NCI-H128 (cell line): ENCODE results near the gene ZMIZ1.

ENCODE experiments used
- DNase-seq: peaks from one replicate; lab custom pipeline; 2025; ENCODE audit not compliant: unreplicated experiment; lab: John Stamatoyannopoulos, UW

The ZMIZ1 gene

DNA sequence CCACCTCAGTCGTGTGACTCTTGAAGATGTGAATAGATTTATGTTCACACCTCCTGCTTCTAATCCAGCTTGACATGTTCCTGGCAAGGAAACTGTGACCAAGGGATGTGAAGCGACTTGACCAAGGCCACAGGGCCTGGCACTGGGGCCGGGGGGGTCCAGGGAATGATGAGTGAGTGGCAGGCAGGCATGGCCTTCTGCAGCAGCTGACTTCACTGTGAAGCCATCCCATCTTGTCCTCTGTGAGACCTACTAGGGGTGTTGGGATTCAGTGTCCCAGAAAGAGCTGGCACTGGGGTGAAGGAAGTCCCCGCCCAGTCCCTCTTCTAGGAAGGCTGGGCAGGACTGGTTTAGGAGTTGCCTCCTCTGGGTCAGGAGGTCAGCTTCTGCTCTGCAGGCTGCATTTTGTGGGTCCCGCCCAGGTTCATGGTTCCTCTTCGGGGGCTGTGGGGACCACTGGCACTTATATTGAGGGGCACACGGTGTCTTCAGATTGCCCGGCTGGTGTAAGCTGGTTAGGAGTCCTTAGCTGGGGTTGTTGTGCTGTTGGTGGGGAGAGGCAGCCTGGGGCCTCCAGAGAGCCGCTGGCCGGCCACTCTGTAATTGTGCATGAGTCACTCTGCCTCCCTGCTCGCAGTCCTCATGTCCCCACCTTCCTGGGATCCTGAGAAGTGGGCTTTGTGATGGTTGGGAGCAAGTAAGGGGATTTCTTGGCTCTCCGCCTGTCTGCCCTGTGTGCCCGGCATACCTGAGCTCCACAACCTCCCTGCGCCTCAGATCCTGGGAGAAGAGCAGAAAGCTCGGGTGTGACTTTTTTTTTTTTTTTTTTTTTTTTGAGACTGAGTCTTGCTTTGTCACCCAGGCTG lies 11.0 kb downstream of the ZMIZ1 start:
- no peak for DNase-seq

DNA sequence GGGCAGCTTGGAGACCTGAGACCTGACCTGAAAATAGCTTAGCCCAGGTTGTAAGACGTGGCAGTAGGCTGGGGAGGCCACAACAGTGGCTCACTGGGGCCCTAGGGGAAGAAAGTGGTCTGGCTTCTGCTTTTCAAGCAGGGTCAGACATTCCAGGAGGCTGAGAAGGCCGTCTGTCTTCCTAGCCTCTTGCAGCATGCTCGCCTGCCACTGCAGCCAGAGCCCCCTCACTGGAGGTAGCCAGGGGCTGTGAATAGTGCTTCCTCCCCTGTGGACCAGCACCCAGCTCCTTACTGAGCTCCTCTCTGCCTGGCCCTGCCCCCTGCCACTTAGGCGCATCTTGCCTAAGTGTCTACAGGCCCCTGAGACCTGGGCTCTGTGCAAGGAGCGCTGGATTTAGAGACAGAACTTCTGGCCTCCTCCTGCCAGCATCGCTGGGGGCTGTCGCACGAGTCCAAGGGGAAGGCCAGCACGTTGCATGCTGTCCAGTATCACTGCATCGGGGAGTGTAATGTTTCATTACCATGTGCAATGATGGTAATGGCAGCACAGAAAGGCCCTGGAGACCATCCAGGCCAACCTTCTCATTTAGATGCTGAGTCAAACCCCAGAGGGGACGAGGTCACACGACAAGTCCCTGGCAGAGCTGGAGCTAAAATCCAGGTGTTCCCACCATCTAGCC lies 12.7 kb downstream of the ZMIZ1 start:
- no peak for DNase-seq

DNA sequence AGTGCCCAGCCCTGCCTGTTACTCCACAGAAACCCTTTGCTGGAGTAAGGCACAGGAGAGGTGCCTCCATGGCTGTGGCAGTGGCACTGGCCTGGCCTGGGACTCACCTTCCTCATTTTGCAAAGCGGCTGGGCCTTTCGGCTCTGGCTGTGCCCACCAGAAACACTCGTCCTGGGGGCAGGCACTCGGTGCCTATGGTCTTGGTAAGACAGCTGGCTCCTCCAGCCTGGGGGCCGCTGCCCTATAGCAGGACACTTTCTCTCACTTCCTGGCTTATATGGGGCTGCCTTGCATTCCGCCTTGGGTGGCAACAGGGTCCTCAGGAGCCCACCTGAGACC lies 13.2 kb downstream of the ZMIZ1 start:
- DNase-seq: no peak

DNA sequence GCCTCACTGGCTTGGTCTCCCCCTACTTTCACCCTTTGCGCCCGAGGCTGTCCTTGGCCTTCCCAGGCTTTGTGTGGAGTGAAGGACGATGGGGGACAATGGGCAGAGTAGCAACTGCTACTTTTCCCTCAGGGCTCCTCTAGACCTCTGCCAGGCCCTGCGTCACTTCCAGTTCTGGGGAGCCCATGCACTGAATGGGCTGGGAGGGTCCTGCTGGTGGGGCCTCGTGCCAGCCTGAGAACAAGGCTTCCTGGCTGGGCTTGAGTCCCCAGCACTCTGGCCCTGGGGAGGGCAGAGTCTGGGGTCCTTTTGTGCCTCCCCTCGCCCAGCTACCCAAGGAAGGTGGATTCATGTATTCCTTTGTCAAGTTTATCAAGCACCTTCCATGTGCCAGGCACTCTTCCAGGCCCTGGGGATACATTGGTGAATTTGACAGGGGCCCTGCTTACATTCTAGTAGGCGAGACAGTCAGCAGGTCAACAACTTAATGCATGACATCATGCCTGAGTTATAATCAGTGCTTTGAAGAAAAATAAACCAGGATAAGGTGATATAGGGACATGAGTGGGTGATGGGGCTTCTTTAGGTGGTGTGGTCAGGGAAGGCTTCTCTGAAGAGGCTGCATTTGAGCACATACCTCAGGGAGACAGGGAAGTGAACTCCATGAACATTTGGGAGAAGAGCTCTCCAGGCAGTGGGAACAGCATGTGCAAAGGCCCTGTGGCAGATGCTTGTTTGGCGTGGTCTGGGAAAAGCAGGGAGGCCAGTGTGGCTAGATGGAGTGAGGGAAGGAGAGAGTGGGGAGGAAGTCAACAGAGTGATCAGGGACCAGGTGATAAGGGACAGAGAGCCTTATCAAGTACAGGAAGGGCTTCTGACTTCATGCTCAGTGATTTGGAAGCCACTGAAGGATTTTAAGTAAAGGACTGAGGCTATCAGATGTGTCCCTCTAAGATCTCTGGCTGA lies 14.1 kb downstream of the ZMIZ1 start:
- no peak for DNase-seq

DNA sequence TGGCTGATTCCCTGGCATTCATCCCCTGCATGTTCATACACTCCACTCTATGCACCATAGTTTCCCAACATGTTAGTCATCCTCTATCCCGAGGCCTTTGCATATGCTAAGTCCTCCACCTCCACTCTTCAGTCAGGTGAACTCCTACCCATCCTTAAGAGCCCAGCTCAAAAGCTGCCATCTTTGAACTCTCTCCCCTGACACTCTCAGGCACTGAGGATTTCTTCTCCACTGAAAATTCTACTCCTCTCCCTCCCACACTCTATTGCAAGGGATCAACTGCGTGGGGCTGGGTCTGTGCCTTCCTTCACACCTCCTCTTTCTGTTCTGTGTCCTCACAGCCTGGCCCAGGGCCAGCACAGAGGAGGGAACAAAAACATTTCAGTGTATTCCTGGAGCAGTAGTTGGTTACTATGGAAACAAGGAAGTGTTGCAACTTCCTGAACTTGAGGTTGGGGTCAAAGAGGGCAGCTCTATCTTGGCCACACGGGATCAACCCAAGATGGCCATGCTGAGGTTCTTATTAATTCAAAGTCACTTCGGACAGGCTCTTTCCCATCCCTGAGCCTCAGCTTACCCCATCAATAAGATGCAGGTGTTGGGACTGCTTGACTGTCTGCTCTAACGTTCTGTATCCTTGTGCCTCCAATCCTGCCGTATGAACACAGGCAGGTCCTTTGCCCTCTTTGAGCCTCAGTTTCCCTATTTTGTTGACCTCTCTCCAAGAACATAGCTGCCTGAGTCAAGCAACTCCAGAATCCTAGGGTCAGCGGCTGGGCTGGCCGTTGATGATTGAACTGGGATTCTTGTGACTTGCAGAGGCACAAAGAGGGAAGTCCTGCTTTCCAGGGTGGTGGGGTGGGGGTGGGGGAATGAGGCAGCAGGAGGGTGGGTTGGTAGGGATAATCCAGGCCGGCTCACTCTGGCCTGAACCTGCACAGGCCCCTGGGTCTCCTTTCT lies 15.5 kb downstream of the ZMIZ1 start:
- no peak for DNase-seq

DNA sequence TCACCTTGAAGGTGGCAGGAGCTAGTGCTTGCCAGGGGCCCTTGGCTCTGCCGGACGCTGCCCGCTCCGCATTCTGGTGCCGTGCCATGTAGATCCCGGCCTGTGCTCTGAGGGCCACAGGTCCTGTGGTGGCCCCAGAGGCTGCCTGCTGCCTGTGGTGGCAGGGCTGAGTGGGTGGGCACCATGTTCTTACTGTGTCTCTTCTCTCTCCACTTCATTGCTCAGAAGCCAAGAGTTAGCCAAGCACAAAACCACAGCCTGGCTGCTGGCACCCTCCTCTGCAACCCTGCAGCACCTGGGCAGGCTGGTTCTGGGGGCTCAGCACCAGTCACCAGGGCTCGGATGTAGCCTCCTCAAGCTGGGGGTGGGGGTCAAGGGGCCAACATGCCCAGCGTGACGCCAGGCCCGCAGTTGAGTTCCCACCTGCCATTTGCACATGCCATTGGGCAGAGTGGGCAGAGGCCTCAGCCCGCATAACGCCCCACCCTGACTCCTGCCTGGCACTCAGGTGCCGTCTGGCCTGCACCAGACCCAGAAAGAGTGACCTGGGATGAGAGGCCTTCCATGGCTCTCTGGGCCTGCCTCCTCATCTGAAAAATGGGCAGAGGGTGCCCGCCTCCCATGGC lies 16.3 kb downstream of the ZMIZ1 start:
- DNase-seq: no peak

DNA sequence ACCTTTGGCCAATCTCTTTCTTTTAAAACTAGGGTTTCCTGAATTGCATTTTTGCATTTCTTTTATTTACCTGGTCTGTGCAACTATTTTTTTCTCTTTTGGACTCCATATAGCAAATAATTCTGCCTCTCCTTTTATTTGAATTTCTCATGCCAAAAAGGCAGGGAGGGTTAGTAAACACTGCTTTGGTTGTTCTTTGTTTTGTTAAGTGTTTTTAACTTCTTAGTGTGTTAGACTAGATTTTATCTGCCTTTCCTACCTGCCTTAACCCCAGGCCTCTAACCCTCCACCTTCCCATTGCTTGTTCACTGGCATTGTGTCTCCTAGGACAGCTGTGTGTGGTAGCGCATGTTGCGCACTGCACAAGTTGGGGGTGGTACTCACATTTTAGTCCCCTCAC lies 18.1 kb downstream of the ZMIZ1 start:
- DNase-seq: no peak

DNA sequence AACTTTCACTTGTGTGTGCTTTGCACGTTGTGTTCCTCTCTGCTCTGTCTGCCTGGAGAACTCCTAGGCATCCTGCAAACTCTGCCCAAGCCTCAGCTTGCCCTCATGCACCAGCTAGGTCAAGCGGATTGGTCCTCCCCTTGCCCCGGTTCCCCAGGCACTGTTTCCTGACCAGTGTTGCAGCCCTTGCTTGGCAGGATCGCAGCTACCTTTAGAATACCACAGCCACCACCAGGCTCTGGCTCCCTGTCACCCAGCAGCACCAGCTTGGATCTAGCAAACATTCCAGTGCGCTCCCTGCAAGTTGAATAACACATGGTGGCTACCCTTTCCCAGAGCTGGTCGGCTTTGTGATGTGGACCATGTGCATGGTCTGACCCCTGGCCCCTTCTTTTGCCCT lies 19.0 kb downstream of the ZMIZ1 start:
- no peak for DNase-seq

DNA sequence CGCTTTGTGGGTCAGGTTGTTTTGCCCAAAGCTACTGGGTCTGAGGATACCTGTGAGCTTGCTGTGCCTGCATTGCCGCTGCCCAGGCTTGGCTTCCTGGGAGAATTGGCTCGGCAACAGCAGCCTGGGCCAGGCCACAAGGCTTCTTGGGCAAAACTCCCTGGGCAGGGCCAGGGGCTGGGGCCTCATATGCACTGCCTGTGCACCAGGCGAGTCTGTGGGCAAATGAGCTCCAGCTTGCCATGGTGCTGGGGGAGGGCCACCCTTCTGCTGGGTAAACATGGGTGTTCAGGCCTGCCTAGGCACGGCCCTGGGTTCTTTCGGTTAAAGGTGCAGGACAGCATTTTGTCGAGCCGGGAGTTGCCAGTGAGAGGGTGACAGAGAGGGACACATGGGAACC lies 19.4 kb downstream of the ZMIZ1 start:
- no peak for DNase-seq

DNA sequence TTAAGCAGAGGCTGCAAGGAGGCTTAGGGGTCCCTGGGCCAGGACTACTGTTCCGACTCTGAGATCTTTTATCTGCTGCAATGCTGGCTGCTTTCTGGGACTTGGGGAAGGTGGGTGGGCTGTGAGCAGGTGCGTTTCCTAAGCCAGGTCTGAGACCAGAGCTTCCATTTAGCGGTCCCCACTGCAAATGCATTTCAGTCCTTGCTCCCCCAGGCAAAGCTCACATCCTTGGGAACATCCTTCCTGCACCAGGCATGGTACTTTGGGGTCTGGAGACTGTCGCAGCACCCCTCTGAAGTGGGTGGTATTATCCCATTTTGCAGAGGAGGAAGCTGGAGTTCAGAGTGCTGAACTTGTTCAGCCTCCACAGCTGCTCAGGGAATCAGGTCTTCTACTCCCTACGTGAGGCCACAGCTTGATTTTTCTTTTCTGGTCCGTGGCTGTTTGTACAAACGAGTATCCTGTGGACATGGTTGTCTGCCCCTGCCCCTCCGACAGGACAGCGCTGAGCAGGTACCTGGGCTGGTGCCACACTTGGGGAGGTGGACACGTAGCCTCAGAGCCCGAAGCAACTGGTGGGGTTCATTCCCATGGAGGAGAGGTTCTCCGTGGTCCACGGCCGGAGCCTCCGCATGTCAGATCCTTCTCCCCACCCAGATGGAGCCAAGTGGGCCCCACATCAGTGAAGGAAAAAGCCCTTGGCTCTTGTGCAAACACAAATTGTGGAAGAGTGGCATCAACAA lies 20.0 kb downstream of the ZMIZ1 start:
- no peak for DNase-seq

DNA sequence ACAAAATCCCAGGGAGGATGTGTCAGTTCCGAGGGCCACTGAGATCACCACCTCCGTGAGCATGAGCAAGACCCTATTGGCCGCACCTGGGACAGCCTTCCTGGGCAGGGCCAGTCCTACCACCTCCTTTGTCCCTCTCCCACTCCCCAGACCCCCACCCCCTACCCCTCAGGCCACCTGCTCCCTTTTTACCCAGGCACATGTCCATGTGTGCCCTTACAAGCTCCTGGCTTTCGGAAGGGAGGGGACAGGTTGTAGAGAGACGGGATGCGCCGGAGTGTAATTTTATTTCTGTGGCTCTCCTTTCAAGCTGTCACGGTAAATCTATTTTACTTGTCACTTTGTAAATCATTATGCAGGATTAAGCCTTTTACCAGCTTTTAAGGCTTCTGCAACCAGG lies 20.9 kb downstream of the ZMIZ1 start:
- no peak for DNase-seq

DNA sequence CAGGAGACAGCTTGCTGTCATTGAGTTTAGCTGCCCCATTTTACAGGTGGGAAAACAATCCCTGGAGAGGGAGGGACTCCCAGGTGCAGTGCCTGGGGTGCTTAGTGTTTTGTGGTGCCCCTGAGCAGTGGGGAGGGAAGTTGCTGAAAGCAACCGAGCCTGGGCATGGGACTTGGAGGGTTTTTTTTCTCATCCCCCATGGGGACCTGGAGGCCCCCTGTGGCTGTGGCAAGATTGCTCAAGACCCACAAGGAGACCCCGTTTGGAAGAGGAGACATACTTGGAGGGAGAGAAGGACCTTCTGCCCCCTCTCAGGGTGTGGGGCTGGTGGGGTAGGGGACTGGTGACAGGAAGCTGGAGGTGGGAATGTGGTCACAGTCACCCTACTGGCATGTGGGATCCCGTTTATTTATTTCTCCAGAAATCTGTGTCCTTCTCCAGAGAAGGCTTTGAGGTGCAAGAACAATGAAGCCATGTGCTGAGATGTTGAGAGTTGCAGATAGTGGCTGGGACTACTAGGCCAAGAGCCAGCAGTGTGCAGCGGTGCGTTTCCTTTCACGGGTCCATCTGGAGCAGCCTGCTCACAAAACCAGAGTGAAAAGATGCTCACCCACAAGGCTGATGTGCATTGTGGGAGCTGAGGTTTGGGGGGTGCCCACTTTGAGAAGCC lies 21.5 kb downstream of the ZMIZ1 start:
- no peak for DNase-seq

DNA sequence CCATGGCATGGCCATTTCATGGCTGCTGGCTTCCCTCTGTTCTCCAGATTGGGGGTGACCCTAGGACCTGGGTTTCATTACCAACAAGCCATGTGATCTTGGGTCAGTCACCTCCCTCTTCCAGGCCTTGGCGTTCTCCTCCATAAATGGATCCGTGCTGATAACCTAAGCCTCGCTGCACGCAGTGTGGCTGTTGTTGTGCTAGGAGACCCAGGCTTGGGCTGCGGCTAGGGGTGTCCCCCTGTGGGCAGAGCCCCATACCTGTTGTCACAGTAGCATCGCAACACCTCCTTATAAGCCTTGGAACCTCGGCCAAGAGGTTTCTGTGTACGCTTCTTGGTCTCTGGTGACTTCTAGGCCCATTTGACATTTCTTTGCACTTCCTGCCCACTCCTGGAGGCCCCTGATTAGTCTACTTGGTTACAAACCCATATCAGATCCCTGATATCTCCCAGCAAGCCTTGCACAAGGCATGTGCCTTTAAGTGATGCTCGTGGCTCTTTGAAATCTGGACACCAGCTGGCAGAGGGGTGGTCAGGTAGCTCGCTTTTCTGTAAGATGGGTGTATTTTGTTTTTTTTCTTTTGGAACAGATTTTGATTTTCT lies 23.6 kb downstream of the ZMIZ1 start:
- DNase-seq: no peak

DNA sequence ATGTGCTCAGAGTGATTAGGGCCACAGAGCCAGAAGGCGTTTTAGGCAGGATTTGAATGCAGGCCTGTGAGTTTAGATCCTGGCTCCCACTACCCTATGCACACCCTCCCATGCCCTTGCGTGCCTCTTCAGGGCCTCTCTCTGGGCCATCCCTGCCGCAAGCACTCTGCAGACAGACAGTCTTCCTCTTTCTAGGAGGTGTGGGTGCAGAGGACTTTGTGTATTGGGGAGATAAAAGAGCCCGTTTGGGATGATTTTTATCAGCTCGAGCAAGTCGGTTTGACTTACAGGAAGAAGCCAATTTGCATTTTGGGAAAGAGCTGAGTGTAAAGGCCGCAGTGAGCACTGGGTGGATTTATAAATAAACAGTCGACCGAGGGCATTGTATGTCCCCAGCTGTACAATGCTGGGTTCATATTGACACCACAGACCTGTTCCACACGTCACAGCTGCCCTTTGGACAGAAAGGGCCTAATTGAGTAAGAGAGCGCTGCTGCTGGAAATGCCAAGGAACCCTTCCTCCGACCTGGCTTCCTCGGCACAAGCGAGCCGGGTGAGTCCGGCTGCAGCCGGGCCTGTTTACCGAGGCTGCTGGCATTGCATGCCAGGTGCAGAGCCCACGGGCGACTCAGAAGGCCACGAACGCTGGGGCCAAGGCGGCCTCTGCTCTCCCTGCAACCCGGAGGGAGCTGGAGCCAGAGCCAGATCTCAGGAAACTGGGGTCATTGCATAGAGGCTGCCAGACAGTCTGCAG lies 25.1 kb downstream of the ZMIZ1 start:
- no peak for DNase-seq

DNA sequence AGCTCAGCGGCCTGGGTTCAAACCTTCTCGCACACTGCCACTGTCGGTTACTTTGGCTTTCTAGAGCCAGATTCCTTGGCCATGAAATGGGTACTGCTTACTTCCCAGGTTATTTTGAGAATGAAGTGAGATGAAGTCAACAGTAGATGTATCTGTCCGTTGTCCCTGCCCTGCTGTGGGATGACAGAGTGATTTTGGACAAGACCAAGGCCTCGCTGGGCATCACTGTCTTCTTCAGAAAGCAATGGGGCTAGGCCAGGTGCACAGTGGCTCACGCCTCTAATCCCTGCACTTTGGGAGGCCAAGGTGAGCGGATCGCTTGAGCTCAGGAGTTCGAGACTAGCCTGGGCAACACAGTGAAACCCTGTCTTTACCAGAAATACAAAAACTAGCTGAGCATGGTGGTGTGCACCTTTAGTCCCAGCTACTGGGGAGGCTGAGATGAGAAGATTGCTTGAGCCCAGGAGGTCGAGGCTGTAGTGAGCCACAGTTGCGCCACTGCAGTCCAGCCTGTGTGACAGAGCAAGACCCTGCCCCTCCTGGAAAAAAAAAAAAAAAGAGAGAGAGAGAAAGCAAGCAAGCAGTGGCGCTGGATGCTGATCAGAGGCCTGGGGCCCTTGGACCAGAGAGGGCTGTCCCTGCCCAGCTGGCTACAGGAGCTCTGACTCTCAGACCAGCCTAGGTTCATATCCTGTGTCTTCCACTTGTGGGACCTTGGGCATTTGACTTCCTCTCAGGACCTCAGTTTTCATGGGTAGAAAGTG lies 25.8 kb downstream of the ZMIZ1 start:
- no peak for DNase-seq

DNA sequence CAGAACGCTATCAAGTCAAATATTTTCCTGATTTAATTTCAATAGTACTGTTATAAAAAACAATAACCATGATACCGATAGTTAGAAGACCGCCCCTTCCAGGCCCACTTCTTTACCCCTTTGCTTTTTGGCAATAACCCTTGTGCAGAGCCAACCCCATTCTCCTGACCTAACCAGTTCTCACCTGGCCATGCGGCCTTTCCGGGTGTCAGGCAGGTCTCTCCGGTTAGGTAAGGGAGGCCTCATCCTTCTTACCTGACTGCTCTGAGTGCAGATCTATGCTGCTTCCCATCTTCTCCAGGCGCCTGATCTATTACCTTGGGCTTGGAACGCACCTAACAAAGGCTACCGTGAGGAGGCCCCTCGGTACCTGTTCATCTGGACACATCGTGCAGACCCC lies 26.6 kb downstream of the ZMIZ1 start:
- DNase-seq: no peak

DNA sequence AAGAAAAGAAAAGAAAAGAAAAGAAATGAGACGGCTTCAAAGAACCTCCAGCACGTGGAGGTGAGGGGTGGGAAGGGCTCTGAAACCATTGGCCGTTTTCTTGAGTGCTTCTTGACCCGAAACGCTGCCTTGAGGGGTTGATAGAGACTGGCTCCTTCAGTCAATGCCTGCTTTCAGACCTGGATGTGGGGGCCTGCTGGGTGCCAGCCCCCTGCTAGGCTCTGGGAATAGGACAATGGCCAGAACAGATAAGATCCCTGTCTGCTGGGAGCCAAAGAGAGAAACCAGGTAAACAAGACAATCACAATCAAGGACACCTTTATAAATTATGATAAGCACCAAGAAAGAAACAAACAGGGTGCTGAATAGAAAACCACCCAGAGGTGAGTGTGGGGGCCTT lies 27.7 kb downstream of the ZMIZ1 start:
- DNase-seq: no peak
